DMS153 treated with DMSO at 0.1 percent for 48 hours (cell line): ENCODE results near the gene ANKRD55.
A peak's percentile ranks its signal among the peaks of the same experiment; 100 is the strongest.
"Not testable (repeated sequence)": the region's sequence is repeated elsewhere in the genome, so short reads cannot be mapped to it uniquely, and the experiment has no call there.

Source experiments
- DNase-seq: peaks from one replicate; lab custom pipeline; 2025; ENCODE audit not compliant: unreplicated experiment; lab: John Stamatoyannopoulos, UW

The ANKRD55 gene

DNA sequence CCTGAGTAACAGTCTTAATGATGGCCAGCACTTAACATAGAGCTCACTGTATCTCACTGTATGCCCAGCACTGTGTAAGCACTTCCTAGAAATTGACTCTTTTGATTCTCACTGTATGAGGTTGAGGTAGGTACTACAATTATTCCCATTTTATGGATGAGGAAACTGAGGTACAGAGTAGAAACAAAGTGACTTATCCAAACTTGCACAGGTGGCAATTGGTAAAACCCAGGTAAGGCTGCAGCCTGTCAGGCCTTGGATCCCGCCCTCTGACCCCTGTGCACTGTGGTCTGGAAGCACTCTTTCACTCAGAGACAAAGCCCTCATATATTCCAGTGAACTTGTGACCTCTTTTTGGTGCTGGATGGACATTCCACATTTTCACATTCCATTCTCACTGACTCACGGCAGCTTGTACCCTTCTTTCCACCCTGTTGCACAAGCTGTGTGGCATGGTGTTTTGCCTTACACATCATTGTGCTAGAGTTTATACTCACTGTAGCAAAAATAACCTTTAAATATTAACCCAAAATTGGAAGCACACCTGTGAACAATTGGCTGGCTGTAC lies 21.7 kb downstream of the ANKRD55 start:
- DNase-seq: no peak

GRCh38 chr5:56208681-56209080 lies 24.4 kb downstream of the ANKRD55 start:
- DNase-seq: no peak

GRCh38 chr5:56207537-56207936 lies 25.6 kb downstream of the ANKRD55 start:
- DNase-seq: no peak

- DNase-seq: no peak
These were observed 26.8 kb downstream of the ANKRD55 start for GRCh38 chr5:56206126-56206910.

DNA sequence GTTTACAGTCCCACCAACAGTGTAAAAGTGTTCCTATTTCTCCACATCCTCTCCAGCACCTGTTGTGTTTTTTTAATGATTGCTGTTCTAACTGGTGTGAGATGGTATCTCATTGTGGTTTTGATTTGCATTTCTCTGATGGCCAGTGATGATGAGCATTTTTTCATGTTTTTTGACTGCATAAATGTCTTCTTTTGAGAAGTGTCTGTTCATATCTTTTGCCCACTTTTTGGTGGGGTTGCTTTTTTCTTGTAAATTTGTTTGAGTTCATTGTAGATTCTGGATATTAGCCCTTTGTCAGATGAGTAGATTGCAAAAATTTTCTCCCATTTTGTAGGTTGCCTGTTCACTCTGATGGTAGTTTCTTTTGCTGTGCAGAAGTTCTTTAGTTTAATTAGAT lies 29.2 kb downstream of the ANKRD55 start:
- DNase-seq: not testable (repeated sequence)

GRCh38 chr5:56202483-56202882 lies 30.6 kb downstream of the ANKRD55 start:
- no peak for DNase-seq

DNA sequence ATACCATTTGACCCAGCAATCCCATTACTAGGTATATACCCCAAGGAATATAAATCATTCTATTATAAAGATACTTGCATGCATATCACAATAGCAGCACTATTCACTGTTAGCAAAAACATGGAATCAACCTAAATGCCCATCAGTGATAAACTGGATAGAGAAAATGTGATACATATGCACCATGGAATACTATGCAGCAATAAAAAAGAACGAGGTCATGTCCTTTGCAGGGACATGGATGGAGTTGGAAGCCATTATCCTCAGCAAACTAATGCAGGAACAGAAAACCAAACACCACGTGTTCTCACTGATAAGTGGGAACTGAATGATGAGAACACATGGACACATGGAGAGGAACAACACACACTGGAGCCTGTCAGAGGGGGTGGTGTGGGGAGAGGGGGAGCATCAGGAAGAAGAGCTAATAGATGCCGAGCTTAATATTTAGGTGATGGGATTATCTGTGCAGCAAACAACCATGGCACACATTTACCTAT lies 31.3 kb downstream of the ANKRD55 start:
- DNase-seq: not testable (repeated sequence)

DNA sequence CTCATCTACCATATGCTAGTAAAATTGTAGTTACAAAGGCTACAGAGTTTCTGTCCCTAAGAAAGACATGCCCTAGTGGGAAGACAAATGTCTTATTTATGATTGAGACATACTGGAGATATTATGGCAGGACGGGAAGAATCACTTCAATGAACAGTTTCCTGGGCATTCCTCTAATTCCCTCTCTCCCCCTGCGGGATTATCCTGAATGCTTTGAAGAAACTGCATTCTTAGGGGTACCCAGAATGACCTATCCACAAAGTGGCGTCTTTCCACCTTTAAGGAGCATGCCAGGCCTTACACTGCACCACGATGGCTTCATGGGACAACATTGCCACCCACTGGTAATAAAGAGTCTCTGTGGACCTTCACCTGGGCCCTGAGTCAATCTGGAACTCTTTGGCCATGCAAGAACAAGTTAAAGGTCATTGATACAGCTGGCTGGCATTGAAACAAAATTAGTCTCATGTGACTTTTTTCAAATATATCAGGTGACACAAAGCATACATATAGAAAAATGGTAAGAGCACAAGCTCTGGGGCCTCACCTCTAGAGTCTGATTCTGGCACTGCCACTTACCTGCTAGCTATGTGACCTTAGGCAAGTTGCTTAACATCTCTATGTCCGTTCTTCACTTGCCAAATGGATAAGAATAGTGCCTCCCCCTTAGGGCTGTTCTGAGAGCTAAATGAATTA lies 32.0 kb downstream of the ANKRD55 start:
- peak; percentile 8 for DNase-seq

DNA sequence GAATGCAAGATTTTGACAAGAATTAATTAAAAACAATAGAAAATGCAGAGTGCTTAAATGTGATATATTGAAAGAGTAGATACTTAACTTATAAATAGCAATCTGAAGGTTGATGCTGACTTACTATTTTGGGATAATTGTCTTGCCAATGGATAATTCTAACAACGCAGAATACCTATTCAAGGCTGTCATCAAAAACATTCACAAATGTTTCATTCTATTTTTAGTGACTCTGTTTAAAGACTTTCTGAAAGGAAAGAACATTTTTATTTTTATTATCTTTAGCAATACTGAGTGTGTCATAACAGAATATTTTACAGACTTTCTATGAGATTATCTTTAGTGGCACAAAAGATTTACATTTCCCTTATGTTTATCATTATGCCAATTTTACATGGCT lies 38.1 kb downstream of the ANKRD55 start:
- DNase-seq: no peak

GRCh38 chr5:56192246-56192645 lies 40.9 kb downstream of the ANKRD55 start:
- no peak for DNase-seq

DNA sequence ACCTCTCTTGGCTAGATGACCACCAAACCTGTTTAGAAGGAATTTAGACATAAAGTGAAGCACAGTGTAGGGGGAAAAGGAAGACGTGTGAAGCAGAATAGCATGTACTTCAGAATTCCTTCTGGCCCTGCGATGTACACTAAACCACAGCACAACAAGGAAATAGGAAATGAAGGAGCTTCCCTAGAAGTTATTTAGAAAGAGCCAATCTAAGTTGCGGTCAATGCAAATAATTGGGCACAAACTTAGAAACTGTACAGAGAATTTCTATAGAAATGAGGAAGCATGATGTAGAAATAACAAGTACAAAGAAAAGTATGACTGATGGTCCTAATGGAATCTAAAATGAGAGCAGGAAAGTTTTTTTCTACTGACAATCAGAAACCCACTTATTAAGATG lies 41.5 kb downstream of the ANKRD55 start:
- no peak for DNase-seq

GRCh38 chr5:56190497-56190896 lies 42.6 kb downstream of the ANKRD55 start:
- DNase-seq: no peak

DNA sequence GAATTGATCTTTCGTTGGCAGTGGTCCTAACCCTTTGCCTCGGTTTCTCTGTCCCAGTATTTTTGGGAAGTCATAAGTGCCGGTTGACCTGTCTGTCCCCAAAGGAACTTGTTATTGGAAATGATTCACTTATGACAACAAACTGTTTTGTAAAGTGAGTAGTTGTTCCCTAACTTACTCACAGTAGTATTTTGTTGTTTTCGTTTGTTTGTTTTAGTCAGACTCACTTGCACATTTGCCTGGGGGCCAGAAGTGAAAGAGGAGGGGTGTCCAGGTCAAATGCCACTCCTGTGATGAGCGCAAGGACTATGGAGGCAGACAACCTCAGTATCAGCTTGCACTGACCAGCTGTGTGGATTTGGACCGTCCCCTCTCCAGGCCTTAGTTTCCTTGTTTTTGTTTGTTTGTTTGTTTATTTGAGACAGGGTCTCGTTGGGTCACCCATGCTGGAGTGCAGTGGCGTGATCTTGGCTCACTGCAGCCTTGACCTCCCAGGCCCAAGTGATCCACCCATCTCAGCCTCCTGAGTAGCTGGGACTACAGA lies 47.3 kb downstream of the ANKRD55 start:
- DNase-seq: no peak

DNA sequence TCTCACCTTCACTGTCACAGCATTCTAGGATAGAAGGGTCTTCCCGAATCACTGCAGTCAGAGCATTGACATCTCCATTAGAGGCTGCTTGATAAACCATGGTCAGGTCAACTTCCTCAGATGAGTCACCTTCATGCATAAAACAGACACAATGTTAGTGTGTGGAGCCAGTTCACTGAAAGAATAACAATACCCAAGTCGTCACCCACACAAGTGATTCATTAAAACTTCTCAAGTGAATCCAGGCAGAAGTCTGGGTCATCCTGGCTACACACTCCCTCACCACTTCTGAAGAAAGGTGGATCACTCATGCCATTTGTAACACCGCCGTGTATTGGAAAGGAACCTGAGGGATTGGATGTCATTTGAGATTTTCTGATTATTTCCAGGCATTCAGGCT lies 49.6 kb downstream of the ANKRD55 start:
- DNase-seq: no peak

DNA sequence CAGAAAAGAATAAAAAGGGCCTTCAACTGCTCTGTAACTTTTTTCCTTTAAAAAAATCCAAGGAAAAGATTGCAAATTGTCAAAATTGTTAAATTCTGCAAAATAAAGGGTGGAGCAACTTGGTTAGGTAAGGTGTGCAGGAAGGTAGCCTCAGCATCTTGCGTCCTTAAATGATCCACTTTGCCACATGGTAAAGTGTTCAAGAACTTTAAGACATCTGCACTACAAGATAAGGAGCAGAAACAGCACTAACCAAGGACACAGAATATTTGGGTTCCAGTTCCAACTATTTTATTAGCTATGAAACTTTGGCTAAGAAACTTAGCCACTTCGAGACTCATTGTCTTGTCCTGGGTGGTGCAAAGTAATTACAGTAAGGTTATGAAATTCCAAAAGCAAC lies 53.7 kb downstream of the ANKRD55 start:
- no peak for DNase-seq

GRCh38 chr5:56178823-56179222 lies 54.3 kb downstream of the ANKRD55 start:
- DNase-seq: no peak

GRCh38 chr5:56176871-56177533 lies 56.1 kb downstream of the ANKRD55 start:
- no peak for DNase-seq

GRCh38 chr5:56176155-56176798 lies 56.9 kb downstream of the ANKRD55 start:
- DNase-seq: no peak

DNA sequence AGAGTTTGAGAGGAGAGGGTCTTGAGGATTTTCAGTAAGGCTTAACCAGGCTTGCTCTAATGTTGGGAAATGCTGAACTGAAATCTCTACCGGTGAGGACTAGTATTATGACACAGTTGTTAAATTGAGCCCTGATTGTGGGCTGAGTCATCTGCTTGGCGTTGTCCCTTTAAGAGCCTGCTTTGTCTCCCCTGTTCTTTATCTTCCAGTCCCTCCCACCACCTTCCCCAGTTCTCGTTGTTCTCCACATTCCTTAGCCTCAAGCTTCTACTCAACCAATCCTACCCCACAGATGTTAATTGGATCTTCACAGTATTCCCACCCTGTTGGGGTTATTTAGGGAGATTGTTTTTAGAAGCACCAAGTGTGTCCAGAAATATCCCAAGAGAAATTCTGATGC lies 57.6 kb downstream of the ANKRD55 start:
- DNase-seq: no peak

- DNase-seq: no peak
These were observed 58.1 kb downstream of the ANKRD55 start for GRCh38 chr5:56175021-56175420.

DNA sequence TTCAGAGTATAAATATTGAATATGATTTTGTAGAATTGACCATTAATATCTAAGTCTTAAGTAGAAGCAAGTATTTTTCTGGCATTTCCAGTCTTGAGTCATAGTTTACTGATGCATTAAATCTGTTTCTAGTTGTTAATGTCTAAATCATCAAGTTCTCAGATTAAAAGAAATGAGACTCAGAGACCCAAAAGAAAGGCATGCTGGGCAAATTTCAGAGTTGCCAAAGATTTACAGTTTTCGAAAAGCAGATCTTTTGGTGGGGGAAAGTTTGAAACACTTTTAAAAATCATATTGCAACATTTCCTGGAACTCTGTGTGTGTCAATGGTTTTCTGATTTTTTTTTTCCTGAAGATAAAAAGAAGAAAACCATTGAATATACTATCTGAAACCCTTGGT lies 60.9 kb downstream of the ANKRD55 start:
- DNase-seq: no peak
